Effector memory CD4-positive, alpha-beta T cell (primary cell): ENCODE results near the gene CRKL.

Source experiments
- DNase-seq, 3 donors: peaks; one replicate each; pipeline ENCODE4 v3.0.0-alpha.2; 2020
- H3K27ac ChIP-seq: 2 replicates; pipeline ENCODE4 v1.7.0; 2013; ENCODE audit warnings: mild to moderate bottlenecking, low read length, moderate library complexity; ENCODE audit not compliant: insufficient read depth, poor library complexity, severe bottlenecking
- H3K27me3 ChIP-seq: replicated peaks from 2 replicates; pipeline ENCODE4 v1.7.0; 2013; ENCODE audit warnings: mild to moderate bottlenecking, low read length; ENCODE audit not compliant: insufficient read depth, control insufficient read depth, poor library complexity, severe bottlenecking
- H3K36me3 ChIP-seq: 2 replicates; pipeline ENCODE4 v1.7.0; 2013; ENCODE audit warnings: mild to moderate bottlenecking, low read length, moderate library complexity; ENCODE audit not compliant: control insufficient read depth, insufficient read depth
- H3K4me1 ChIP-seq: 2 replicates; pipeline ENCODE4 v1.7.0; 2013; ENCODE audit warnings: low read length, mild to moderate bottlenecking; ENCODE audit not compliant: control insufficient read depth, insufficient read depth, poor library complexity, severe bottlenecking
- H3K4me3 ChIP-seq: 2 replicates; pipeline ENCODE4 v1.7.0; 2013; ENCODE audit warnings: low read length, low read depth, mild to moderate bottlenecking; ENCODE audit not compliant: insufficient read depth, poor library complexity, severe bottlenecking
- H3K9me3 ChIP-seq: 2 replicates; pipeline ENCODE4 v1.7.0; 2013; ENCODE audit warnings: mild to moderate bottlenecking, low read length, moderate library complexity; ENCODE audit not compliant: control insufficient read depth

Gene CRKL

GRCh38 chr22:20981787-20982562 lies 64.8 kb downstream of the CRKL start, which contains the start of gene LZTR1:
Gene LZTR1, plus strand, starts transcription at chr22:20982297. Its CDS starts 75 bp downstream, at chr22:20982372.
- peak within 1 kb of the TSS; percentile 70 for H3K4me3 ChIP-seq
- no peaks in the 10 kb centered on the region for H3K27me3 ChIP-seq
- peak within 1 kb of the TSS; percentile 64 for H3K27ac ChIP-seq
- peaks cover 11% of the 10 kb centered on the region for H3K36me3 ChIP-seq
- H3K9me3 ChIP-seq, result no peaks in the 10 kb centered on the region
- peak; percentile 42 to 51 (median 48) for DNase-seq
- peaks cover 19% of the 10 kb centered on the region for H3K4me1 ChIP-seq

GRCh38 chr22:20982563-20982882 lies 65.3 kb downstream of the CRKL start:
- no peaks in the 10 kb centered on the region for H3K9me3 ChIP-seq
- peaks cover 11% of the 10 kb centered on the region for H3K36me3 ChIP-seq
- peak overlapping the region; percentile 64 for H3K27ac ChIP-seq
- peaks cover 19% of the 10 kb centered on the region for H3K4me1 ChIP-seq
- no peaks in the 10 kb centered on the region for H3K27me3 ChIP-seq
- peak overlapping the region; percentile 70 for H3K4me3 ChIP-seq
- DNase-seq, result no peak

- no peak overlapping the region for H3K4me3 ChIP-seq
- H3K27me3 ChIP-seq, result no peaks in the 10 kb centered on the region
- DNase-seq, result no peak
- H3K9me3 ChIP-seq, result no peaks in the 10 kb centered on the region
- peak overlapping the region; percentile 64 for H3K27ac ChIP-seq
- peaks cover 16% of the 10 kb centered on the region for H3K36me3 ChIP-seq
- H3K4me1 ChIP-seq, result peaks cover 19% of the 10 kb centered on the region
These were observed 66.0 kb downstream of the CRKL start for GRCh38 chr22:20983081-20983771.

GRCh38 chr22:20985720-20986119 lies 68.5 kb downstream of the CRKL start:
- no peak overlapping the region for H3K27ac ChIP-seq
- peaks cover 16% of the 10 kb centered on the region for H3K4me1 ChIP-seq
- no peak for DNase-seq
- H3K36me3 ChIP-seq, result peaks cover 16% of the 10 kb centered on the region
- no peaks in the 10 kb centered on the region for H3K27me3 ChIP-seq
- no peaks in the 10 kb centered on the region for H3K9me3 ChIP-seq
- no peak overlapping the region for H3K4me3 ChIP-seq

GRCh38 chr22:20986365-20986764 lies 69.2 kb downstream of the CRKL start:
- H3K27me3 ChIP-seq, result no peaks in the 10 kb centered on the region
- DNase-seq, result no peak
- peaks cover 10% of the 10 kb centered on the region for H3K4me1 ChIP-seq
- no peaks in the 10 kb centered on the region for H3K9me3 ChIP-seq
- no peak overlapping the region for H3K27ac ChIP-seq
- no peak overlapping the region for H3K4me3 ChIP-seq
- H3K36me3 ChIP-seq, result peaks cover 16% of the 10 kb centered on the region

- DNase-seq, result no peak
- Histone ChIP-seq H3K36me3 (peaks cover 26% of the 10 kb centered on the region), H3K27ac (no peak overlapping the region), H3K4me3 (no peak overlapping the region), H3K27me3 (no peaks in the 10 kb centered on the region), H3K9me3 (no peaks in the 10 kb centered on the region), H3K4me1 (peaks cover 6% of the 10 kb centered on the region)
These were observed 70.2 kb downstream of the CRKL start for GRCh38 chr22:20987375-20987774.

GRCh38 chr22:20988573-20989322 lies 71.5 kb downstream of the CRKL start:
- DNase-seq, result no peak
- Histone ChIP-seq H3K4me3 (no peak overlapping the region), H3K9me3 (no peaks in the 10 kb centered on the region), H3K4me1 (no peaks in the 10 kb centered on the region), H3K36me3 (peaks cover 34% of the 10 kb centered on the region), H3K27ac (no peak overlapping the region), H3K27me3 (no peaks in the 10 kb centered on the region)

GRCh38 chr22:20989323-20990138 lies 72.3 kb downstream of the CRKL start:
- no peak overlapping the region for H3K4me3 ChIP-seq
- H3K36me3 ChIP-seq, result peaks cover 31% of the 10 kb centered on the region
- H3K27ac ChIP-seq, result no peak overlapping the region
- DNase-seq, result no peak
- no peaks in the 10 kb centered on the region for H3K9me3 ChIP-seq
- H3K27me3 ChIP-seq, result no peaks in the 10 kb centered on the region
- H3K4me1 ChIP-seq, result no peaks in the 10 kb centered on the region
